SHP77 treated with DMSO at 0.1 percent for 48 hours (cell line): ENCODE data around the gene NPW.
A peak's percentile ranks its signal among the peaks of the same experiment; 100 is the strongest.
"Not testable (repeated sequence)": the region's sequence is repeated elsewhere in the genome, so short reads cannot be mapped to it uniquely, and the experiment has no call there.

ENCODE experiments used
- DNase-seq: peaks from one replicate; lab custom pipeline; 2025; lab: John Stamatoyannopoulos, UW

The NPW gene

DNA sequence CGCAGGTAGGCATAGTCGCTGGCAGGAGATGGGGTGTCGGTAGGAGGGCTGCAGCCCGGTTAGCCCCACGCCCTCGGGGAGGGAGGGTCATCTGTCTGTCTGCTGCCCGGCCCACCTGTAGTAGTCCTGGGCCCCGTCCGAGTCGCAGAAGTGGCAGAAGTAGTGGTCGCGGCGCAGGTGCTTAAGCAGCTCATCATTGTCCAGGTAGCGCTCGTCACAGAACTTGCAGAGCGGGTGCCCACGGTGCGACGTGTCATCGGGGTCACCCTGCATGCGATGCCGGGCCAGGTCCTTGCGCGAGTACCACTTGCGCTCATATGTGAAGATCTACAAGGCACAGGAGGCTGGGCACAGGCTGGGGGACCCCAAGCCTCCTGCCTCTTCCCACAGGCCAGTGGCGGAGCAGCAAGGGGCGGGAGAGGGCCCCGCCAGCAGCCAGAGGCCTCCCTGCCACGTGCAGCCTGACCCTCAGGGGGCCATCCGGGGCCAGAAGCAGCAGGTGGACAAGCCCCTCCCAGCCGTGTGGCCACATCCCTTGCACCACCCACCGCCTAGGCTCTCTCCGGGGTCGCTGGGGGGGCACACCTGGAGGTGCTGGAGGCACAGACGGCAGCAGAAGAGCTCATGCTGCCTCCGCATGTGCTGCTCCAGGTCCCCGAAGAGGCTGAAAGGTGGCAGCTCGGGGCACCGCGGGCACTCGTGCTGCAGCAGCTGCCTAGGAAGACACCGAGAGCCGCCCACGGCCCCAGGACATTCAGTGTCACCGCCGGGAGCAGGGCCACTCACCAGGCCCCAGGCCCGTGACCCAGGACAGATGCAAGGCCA is 17.0 kb upstream of the NPW start:
- DNase-seq: no peak

DNA sequence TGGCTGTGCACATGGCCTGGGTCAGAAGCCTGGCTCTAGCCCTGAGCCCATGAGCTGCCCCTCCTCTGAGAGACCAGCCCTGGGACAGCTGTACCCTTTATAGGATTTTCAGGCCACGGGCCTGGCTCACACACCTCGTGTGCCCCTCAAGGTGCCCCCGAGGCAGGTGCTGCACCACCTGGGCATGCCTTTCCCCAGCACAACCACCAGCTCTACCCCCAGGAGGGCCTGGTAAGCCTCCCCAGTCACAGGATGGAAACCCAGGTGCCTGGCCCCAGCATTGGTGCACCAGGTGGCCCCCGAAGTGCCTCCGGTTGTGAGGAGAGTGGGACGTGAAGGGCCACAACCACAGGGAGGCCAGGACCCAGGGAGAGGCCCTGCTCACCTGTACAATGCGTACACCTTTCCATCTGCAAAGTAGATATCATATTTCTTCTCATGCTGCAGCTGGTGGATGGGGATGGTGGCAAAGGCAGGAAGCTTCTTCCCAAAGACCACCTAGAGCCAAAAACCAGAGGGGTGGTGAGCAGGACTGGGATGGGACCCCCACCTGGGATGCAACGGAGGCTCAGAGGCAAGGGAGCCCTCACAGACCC is 16.3 kb upstream of the NPW start:
- no peak for DNase-seq

DNA sequence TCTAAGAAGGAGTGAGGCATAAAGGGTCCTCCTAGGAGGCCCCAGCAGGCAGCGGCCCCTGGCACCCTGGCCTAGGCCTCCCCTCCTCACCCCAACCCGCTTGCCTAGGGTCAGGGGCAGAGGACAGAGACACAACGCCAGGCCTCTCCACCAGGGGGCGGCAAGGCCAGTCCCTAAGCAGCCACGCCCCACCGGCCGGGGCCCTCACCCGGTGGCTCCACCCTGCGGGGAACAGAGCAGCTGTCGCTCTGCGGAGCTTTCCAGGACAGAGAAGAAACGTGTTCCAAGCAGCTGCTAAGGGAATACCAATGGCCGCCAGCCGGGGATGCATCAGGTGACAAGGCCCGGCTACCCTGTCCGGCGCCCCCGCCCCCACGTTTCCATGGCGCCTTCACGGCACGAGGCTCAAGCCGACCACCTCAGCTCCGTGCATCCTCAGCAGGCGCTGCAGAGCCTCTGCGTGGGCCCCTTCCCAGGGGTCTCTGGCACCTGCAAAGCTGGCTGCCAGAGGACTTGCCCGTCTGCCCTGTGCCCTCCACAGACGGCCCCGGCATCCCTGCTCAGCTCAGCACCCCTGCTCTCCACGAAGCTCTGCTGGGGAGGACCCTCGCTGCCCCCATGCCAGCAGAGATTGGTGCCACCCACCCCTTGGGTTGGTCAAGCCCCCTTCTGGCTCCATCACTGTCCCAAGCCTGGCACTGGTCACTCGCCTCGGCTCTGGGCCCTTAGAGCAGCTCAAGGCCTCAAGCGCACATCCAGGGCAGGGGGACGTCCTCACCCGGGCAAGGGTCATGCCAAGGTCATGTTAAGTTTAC is 15.6 kb upstream of the NPW start:
- peak; percentile 81 for DNase-seq

DNA sequence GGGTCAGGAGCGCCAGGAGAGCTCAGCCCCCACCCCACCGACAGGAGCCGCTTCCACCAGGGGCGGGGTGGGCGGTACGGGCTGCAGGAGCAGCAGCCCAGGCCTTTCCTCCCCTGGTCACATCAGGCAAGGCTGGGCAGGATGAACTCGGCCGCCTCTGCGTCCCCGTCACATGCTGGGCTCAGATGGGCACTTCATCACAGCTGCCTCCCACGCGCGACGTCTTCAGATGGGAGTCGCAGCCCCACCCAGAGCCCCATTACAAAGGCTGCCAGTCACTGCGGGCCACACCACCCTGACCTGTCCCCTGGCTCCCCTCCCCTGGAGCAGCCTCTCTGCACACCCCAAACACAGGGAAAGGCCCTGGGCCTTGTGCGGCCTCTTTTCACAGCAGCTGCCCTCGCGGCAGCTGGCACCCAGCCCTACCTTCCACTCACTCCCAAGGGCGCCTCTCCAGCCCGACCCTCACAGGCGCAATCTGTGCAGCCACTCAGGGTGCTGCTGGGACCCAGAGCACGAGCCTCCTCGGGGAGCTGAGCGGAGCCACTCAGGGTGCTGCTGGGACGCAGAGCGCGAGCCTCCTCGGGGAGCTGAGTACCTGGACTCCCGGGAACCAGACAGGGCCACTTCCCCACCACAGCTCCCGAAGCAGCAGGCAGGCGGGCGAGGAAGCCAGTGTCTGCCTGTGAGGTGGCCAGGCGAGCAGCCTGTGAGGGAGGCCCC is 14.6 kb upstream of the NPW start:
- no peak for DNase-seq

DNA sequence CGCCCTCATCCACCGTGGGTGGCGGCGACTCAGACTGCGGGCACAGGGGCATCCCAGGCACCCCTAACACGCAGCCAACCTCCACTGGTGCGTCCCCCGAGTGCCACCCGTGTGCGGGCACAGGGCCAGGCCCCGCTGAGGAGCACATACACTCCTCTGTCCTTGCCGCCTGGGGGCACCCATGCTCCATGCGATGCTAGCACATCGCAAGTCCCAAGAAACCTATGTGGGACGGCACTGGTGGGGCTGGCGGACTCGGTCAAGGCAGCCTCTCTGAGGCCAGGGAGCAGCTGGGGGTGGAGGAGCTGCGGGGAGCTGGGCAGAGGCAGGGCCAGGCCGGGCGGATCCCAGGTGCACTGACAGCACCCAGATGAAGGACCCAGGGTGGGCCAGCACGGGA is 13.9 kb upstream of the NPW start:
- no peak for DNase-seq

DNA sequence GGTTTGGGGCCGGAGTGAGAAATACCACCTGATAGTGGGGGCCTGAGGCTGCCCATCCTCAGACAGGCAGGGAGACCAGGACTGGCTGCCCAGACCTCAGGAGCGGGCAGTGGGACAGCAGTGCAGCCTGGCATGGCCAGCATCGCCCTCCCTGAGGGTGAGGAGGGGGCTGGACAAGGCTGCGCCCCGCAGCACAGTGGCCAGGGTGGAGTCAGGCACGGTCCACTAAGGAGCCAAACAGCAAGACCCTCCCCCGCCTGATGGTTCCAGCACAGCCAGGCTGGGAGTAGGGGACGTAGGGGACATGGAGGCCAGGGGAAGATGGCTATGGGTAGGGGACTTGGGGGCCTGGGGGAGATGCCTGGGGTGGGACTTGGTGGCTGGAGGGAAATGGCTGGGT is 13.3 kb upstream of the NPW start:
- DNase-seq: no peak

DNA sequence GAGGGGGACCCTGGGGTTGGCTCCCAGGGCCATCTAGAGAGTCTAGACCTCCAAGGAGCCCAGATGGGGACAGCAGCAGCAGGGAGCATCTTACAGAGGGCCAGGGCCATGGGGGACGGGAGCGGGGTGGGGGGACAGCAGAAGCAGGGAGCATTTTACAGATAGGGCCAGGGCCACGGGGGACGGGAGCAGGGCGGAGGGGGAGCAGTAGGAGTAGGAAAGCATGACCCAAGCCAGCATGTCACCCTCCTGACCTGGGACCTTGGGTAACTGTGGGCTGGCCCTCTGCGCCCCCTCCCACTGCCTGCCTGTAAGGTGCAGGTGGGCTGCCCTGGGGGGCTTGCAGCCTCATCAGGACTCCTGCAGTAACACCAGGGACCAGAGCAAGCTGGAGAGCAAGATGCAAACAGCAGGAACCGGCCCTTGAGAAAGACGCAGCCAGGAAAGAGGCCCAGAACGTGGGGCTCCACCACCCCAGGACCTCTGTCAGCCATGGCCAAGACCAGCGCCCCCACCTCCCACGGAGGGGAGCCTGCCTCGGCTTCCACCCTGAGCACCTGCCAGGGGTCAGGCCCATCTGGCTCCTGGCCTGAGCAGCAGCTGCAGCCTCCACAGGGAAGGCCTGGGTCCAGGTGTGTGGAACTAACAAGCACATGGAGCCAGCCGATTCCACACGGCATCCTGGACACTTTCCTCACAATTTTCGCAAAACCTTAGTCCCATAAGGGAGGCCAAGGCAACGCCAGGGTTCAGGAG is 12.3 kb upstream of the NPW start:
- no peak for DNase-seq

DNA sequence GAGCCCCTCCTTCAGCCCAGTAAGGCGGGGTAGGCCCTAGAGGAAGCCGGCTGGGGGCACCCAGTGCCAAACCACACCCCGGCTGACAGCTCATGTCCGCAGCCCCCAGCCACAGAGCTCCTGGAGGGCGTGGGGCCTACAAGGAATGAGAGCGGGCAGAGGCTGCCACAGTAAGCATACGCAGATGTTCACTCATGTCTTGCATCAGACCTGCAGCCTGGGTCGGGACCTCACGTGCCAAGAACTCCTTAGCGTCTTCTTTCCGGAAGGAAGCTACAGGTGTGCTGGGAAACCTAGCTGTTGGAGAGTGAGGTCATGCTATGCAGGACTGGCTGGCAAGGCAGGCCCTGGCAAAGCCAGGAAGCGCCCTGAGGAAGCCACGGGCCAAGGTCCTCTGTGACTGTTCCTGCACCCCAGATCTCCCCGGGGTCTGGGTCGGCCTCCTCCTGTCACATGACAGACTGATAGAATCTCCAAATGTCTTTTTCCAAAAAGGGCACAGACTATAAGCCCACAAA is 11.5 kb upstream of the NPW start:
- no peak for DNase-seq

DNA sequence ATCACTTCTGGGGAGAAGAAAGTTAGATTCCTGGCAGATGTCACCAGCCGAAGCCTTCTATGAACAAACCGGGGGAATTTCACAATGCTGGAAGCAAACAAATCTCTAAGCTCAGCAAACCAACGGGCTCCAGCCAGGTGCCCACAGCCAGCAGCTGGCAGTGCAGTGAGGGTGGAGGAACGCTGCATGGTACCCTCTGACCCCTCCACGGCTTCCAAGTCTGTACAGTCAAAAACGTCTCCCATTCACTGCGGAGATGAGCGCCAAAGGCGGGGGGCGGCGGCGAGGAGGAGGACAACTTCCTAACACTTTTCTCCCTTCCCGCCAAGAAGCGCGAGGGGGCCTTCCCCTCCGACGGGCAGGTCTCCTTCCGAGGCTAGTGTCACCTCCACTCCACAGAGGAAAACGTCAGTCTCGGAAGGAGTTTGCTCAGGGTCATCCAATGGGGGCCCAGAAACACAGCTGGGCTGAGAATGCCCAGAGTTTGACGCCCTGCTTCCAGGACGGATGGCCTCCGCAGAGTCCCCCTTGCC is 10.9 kb upstream of the NPW start:
- DNase-seq: no peak

DNA sequence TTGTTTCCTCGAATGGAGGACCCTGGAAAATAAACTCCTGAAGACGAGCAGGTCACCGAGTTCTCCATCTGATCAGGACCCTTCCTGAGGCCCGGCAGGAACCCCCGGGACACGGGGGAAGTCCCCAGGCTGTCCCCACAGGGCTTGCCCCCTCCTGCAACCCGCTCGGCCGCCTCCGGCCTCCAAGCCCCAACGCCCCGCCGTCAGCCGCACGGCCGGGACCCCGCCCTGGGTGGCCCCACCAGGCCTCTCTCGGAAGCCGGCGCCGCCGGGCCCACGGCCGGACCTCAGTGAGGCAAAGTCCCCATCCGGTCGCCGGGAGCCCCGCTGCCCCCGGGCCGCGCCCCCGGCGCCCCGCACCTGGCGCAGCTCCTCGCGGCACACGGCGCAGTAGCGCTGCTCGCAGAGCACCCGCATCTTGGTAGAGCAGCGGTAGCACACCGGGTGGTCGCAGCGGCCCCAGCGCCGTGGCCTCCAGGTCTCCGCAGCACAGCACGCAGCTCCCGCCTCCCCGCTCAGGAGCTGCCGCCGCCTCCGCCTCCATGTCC is 10.3 kb upstream of the NPW start:
- no peak for DNase-seq

DNA sequence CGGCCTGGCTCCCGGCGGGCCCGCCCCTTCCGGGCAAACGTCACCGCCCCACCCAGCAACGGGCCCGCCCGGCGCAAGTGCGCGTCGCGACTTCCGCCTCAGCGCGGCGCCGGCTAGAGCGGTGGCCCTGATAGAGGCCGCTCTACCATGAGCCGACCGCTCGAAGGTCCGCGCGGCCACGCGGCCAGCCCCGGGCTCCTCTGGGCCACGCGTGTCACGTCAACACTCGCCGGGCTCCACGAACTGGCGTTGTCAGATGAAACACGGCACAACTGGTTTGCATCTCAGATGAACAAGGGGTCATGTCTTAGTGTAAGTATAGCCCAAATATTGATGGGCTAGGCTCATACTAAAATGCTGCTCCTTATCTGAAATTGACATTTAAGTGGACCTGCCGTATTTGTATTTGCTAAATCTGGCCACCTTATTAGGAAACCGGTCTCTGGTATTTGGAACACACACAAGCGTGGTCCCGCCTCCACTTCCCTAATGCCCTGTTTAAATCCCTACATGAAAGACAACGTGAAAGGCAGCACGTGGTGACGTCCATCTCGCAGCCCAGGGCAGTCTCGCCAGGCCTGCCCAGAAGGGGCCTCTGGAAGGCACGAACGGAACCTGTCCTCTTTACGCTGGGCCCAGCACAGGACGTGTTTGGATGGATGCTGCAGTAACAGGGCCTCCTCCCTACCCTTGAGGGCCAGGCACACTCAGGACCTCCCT is 9.6 kb upstream of the NPW start, which contains the start of gene ZNF598:
Gene ZNF598, minus strand, starts transcription at position 31 of the 720 bp plus-strand sequence.
- peak; percentile 25 for DNase-seq

DNA sequence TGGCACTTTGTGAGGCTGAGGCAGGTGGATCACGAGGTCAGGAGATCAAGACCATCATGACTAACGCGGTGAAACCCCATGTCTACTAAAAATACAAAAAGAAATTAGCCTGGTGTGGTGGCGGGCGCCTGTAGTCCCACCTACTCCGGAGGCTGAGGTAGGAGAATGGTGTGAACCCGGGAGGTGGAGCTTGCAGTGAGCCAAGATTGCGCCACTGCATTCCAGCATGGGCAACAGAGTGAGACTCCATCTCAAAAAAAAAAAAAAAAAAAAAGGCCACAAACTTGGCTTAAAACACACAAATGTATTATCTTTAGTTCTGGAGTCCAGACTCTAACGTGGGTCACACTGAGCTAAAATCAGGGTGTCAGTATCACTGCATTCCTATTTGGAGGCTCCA is 7.9 kb upstream of the NPW start:
- not testable (repeated sequence) for DNase-seq

DNA sequence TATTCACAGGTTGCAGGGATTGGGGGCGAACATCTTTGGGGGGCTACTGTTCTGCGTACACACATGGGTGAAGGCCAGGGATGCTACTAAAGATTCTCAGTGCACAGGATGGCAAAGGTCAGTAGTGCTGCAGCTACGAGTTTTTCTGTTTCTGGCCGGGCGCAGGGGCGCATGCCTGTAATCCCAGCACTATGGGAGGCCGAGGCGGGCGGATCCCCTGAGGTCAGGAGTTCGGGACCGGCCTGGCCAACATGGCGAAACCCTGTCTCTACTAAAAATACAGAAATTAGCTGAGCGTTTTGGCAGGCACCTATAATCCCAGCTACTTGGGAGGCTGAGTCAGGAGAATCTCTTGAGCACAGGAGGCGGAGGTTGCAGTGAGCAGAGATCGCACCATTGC is 6.1 kb upstream of the NPW start:
- no peak for DNase-seq

DNA sequence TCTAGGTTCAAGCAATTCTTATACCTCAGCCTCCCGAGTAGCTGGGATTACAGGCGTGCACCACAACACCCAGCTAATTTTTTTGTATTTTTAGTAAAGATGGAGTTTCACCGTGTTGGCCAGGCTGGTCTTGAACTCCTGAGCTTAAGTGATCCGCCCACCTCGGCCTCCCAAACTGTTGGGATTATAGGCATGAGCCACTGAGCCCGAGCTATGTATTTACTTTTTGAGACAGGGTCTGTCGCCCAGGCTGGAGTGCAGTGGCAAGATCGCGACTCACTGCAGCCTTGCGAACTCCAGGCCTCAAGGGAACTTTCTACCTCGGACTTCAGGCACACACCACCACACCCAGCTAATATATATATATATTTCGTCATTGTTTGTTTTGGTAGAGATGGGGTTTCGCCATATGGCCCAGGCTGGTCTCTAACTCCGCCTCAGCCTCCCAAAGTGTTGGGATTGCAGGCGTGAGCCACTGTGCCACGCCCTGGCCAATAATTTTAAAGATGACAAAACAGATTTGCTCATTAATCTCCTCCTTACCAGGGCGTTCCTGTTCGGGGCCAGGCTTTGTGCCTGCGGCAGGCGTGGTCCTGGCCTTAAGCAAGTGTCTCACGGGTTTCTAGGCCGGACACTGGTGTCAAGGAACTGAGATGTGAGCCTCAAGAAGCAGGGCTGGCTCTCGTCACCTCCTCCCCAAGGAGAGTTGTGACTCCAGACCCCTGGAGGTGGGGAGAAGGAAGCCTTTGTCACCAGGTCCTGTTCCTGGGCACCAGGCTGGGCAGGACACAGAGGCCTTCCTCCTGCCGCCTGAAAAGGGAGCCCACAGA is 4.3 kb upstream of the NPW start:
- no peak for DNase-seq

DNA sequence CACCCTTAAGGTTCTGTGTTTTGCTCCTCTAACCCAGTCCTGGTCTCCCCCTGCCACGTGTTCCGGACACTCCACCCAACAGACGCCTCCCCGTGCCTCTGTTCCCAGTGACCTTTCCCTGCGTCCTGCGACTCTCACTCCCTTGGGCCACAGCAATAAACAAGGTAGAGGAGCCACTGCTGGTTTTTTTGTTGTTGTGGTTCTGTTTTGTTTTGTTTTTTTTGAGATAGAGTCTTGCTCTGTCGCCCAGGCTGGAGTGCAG is 3.7 kb upstream of the NPW start:
- no peak for DNase-seq

DNA sequence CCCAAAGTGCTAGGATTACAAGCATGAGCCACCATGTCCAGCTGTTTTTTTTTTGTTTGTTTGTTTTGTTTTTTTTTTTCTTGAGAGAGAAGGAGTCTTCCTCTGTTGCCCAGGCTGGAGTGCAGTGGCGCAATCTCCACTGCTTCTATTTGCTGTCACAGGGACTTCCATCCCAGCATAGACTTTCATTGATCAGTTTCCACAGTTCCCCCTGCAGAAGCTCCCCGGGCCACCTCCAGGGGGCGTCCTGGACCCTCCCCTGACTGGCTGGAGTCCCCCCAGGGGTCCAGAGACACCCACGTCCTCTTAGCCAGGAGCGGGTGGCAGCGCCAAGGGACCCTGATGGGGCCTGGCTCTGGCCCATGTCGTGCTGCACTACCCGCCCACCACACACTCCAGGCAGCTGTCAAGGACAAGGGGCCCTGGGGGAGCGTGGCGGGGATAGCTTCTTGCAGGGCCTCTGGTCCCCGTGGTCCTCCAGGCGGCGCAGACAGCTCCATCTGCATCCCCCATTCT is 3.1 kb upstream of the NPW start:
- no peak for DNase-seq

DNA sequence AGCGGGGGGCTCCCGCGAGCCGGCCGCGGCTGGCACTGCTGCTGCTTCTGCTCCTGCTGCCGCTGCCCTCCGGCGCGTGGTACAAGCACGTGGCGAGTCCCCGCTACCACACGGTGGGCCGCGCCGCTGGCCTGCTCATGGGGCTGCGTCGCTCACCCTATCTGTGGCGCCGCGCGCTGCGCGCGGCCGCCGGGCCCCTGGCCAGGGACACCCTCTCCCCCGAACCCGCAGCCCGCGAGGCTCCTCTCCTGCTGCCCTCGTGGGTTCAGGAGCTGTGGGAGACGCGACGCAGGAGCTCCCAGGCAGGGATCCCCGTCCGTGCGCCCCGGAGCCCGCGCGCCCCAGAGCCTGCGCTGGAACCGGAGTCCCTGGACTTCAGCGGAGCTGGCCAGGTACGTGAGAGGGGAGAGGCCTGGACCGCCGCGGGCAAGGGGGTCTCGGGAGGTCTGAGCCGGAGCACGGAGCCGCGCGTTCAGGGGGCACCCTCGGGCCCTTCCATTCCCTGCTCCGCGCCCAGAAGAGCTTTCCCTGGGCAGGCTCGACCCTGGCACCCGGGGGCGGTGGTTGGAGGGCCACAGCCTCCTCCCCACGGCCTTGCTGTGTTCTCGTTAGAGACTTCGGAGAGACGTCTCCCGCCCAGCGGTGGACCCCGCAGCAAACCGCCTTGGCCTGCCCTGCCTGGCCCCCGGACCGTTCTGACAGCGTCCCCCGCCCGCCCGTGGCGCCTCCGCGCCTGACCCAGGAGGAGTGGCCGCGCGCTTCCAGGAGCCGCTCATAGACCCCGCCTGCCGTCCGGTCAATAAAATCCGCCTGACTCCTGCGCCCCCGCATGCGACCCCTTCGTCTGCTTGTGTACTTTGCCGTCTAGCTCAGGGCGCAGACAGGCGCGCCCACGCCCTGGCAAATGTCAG is 591 bp downstream of the NPW start:
- no peak for DNase-seq

DNA sequence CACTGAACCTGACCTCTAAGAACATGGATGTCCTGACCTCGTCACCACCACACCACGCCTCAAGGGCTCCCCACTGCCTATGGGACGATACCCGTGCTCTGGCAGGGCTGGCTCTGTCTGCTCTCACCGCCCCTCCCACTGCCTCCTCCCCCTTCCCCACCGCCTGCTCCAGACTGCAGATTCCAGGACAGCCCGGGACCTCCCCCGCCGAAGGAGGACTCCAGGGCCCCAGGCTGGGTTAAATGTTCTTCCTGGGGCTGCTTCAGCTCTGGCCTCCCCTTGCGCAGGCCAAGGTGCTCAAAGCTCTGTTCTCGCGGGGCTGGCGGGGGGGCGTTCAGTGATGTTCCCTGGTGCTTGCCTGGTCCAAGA is 3.1 kb downstream of the NPW start:
- no peak for DNase-seq
